Measurements from ENCODE around the gene MAK. TPM values are rescaled to one million over a fixed set of nuclear protein-coding genes. Genes with fewer than 3 reads are reported as not detected.
A peak's percentile ranks its signal among the peaks of the same experiment; 100 is the strongest.
"Not testable (repeated sequence)": the region's sequence is repeated elsewhere in the genome, so short reads cannot be mapped to it uniquely, and the experiment has no call there.

Gene MAK
- polyA plus RNA-seq, 1 donor, result 3.3 TPM

DNA sequence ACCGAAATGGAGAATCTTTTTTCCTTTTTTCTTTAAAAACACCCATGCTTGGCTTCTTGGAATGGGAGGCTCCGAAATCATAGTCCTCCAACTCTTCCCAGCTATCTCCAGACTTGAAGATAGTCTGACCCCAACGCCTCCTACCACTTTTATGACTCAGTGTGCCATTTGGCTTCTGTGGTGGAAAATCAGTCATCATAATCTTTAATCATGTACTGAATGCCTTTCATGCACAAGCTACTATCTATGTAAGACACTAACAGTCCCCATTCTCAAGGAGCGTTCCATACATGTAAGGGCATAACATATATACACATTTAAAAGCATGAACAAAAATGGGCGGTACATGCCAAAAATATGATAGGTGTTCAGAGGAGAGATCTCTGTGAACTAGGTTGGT lies 46.7 kb downstream of the MAK start:
- DNase-seq, result no peak

DNA sequence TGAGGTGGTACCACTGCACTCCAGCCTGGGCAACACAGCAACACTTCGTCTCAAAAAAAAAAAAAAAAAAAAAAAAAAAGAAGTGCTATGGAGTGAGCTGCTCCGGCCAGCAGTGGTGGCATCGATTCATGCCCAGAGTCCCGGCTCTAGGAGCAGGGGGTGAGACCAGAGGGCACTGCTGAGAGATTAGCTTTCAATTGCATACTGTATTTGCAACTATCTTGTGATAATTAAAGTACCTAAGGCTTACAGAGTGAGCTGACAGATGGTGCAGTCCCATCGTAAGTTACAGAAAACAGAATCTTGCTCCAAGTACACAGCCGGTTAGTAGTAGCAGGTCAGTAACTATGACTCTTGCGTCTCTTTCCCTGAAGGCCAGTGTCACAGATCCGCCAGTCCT lies 59.3 kb downstream of the MAK start:
- DNase-seq, result no peak

DNA sequence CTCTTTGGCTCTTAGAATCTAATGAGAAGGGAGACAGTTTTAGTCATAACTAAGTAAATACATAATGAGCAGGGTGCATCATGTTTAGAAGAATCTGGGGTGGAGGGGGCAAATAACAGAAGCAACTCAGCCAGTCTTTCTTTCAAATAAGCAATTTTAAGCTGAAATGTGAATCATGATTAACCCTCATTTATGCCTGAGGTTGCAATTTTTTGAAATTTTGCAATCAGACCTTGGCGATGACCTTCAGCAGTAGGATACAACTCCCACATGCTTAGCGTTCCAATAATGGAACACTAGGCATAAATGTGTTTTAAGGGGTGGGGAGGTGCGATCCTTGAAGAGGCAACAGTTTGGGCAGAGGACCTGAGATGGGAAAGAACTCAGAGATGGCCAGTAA lies 60.1 kb downstream of the MAK start:
- DNase-seq, result no peak

DNA sequence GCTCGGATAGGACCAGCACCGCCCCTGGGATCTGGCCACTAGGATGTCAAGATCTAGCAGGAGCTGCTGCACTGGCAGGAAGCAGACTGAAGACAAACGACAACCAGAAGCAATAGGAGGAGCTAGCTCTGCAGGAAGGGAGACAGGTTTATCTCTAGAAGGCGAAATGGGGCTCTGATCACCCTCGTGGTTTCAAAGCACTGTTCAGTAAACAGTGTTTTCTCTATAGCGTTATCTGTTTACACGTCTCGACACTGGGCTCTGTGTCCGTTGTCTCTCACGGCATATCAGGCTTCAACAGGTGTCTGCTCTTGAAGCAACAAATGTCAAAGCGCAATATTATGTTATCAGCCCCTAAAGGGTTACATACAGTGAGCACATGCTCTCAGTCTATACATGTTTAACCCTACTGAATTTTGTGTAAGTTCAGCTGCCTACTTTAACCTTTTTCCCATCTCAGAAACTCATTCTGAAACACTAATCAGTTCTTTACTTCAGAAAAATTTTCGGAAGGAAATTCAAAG lies 66.9 kb downstream of the MAK start:
- DNase-seq, result no peak

DNA sequence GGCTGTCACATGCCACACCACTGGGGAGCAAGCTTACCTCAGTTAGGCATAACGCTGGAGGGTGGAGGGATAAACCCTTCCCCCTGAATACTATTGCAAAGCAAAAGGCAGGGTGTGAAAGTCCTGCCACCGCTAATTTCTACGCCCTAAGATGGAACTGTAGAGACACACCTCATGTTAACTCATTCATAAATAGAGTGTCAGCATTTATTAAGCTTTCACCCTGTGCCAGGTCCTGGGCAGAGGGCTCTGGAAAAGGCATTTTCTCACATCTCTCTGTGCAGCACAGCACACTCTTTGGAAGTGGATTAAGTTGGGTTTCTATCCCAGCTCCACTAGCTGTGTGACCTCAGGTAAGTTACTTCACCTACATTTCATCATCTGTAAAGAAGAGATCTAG lies 68.9 kb downstream of the MAK start:
- no peak for DNase-seq

DNA sequence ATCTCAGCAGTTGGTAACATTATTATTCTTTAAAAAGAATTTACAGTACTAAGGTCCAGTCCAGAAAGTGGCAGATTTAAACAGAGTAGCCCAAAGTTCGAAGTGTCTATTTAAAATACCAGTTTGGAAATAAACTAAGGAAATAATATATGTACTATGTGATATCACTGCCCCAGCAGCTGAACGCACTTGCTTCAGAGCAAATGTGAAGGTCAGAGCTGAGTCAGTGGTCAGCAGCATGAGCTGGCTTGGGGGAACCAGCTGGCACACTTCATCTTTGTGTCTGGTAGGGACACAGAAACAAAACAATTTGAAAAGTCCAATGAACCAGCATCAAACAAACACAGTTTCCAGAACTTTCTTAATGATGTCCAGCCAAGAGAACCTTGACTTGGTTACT lies 75.3 kb downstream of the MAK start:
- DNase-seq, result no peak

DNA sequence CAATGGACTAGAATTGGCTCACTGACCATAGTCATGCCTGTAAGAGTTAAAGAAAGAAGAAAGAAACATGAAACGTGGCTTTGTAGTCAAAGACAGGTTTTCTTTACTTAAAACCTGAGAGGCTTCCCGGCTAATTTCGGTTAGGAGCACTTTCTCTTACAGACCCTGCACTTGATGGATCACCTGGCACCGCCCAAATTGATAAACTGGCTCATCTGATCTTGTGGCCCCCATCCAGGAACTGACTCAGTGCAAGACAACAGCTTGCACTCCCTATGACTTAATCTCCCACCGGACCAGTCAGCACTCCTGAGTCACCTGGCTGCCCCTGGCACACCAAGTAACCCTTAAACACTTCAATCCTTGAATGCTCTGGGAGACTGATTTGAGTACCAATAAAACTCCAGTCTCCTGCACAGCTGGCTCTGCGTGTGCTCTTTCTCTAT lies 78.4 kb downstream of the MAK start:
- no peak for DNase-seq

DNA sequence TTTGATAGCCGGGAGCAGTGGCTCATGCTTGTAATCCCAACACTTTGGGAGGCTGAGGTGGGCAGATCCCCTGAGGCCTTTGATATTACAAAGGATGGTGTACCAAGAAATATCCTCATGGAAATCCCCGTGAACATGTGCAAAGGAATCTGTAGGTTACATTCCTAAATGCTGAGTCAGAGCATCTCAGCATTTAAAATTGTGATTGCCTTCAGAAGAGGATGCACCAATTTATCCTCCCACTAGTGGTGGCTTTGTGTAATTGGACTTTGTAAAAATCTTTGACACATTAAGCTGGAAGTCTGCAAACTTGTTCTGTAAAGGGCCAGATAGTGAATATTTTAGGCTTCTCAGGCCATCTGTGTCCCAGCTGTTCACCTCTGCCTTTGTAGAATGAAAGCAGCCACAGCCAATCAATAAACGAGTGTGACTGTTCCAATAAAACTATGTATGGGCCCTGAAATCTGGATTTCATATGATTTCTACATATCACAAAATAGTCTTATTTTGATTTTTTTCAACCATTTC lies 79.0 kb downstream of the MAK start:
- DNase-seq, result no peak

DNA sequence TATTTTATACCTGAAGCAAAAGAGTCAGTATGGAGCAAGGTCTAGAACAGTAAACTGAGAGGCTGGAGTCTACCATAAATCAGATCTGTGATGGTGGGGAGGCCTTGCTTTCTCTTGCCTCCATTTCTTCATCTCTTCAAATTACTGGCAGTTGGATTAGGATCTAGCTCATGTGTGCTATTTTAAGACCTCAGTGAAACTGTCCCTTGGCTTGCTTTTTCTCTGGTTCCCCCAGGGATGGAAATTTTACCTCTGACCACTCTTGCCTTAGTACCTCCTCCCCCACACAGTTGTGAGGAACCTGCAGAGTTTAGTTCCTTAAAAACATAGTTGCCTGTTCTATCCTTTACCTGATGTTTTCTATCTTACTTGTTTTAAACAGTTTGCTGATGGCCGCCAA lies 82.3 kb downstream of the MAK start:
- no peak for DNase-seq

DNA sequence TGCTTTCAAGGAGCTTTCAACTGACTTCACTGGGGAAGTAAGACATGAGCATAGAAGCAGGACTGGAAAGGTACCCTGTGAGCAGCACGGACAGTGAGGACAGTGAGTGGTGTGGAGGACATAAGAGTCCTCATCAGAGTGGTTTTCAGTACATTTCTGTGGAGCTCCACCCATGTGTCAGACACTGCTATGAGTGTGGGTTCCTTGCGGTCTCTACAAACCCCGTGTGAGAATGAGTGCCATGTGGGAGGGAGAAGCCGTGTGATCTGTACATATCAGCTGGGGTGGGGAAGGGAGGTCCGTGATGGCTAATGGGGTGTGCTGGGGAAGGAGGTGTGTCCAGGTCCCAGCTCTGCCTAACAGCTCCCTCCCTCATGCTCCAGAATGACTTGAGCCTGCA lies 86.6 kb downstream of the MAK start:
- not testable (repeated sequence) for DNase-seq

DNA sequence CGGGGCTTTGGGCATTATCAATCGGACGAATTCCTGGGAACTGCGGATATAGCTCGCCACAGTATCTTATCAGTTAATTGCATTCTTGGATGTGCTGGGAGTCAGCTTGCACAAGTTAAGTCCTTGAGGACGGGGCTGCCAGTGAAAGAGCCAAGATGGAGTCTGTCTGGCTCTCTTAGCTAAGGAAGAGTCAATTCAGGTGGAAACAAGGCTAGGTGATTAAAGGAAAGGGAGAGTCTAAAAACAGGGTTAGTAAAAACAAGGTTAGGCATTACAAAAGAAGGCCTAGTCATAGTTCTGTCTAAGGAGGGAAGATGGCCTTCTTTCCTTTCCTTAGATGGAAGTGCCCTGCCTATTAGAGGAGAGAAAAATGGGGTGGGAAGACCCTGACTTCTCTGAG lies 87.8 kb downstream of the MAK start:
- not testable (repeated sequence) for DNase-seq

DNA sequence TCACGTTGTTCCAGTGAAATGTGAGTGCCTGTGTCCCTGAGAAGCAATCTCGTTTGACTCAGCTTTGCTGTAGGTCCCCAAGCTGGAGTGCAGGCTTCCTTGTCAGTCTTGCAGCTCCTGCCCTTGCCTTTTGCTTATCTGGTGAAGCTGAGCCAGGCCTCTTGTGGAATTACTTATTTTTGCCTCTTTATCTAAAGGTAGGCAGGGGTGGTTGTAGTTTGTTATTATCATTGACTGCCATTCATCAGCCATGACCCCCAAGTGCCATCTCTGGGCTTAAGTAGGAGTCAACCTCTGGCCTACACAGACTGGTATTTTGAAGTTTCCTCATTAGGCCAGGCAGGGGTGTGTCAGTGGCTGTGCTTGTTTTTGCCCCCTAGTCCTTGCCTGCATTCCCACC lies 88.6 kb downstream of the MAK start:
- no peak for DNase-seq

DNA sequence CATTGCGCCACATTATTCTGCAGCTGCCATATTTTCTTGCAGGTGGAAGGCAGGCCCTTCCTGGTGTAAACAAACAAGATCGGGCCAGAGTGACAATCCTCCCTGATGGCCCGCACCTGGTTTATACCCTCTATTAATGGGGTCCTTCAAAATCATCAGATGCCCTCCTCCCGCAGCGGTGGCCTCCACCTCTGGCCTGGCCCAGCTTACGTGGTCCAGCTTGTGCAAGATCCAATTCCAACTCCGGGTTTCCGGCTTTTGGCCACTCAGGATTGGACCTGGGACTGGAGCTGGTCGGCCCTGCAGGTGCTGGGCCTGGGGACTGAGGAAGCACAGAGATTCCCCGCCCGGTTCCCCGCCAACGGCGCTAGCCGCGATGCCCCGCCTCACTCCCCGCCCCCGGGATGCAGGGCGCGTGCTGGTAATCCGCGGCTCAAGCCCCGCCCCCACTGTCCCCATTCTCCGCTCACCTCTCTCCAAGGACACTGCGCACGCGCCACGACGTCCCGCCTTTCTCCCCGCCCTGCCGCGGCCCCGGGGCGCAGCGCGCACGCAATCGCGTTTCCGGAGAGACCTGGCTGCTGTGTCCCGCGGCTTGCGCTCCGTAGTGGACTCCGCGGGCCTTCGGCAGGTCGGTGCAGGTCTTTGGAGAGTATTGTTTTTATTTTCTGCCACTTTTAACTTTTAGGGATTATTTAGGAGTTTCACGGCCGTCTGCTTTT lies 90.9 kb downstream of the MAK start, which contains the start of gene TMEM14B:
Gene TMEM14B (plus strand): TSS at position 555 of the 722 bp plus-strand sequence. CDS start 1,441 bp downstream, outside the sequence.
- peak; percentile 97 for DNase-seq

DNA sequence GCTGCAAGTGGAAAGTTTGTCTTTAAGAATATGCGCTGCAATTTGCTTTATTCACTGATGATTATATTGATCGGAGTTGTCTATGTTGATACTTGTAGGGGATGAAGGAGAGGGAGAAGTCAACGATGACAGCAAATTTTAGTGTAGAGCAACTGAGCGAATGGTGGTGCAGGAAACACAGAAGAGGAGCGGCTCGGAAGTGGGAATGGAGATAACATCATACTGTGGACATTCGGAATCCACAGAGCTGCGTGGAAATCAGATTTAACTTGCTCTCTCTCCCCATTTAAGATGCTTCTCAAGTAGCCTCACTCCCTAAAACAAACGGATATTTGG lies 91.5 kb downstream of the MAK start:
- no peak for DNase-seq

DNA sequence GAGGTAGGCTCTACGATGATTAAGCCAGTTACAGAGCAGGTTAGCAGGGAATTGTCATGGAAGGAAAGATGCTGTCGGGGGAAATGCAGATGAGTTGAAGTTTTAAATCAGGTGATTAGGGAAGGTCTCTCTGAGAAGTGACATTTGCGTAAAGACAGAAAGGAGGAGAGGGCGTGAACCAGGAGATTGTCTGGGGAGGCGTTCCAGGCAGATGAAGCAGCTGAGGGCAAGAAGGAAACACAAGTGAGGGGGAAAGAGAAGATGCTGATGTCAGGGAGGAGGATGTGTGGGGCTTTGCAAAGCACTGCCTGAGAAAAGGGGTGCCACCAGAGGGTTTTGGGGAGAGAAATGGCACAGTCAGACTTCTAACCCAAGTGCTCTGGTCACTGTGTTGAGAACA lies 93.2 kb downstream of the MAK start:
- DNase-seq, result no peak

DNA sequence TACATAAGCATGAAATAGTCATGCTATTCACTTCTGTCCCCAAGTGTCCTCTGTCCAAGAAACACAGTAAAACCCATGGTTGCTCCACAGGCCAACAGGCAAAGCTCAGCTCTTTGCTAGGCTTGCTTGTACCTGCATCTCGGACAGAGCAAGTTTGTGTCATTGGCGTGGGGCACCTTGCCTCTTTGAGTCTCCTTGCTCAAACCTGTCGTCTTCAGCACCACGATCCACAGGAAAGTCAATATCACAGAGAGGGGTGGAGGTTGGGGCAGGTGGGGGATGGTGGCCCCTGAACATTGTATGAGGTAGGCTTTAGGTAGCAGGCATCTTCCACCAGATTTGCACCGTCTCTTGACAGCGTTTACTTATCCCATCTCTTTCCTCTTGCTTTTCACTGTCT lies 94.8 kb downstream of the MAK start:
- DNase-seq, result no peak

DNA sequence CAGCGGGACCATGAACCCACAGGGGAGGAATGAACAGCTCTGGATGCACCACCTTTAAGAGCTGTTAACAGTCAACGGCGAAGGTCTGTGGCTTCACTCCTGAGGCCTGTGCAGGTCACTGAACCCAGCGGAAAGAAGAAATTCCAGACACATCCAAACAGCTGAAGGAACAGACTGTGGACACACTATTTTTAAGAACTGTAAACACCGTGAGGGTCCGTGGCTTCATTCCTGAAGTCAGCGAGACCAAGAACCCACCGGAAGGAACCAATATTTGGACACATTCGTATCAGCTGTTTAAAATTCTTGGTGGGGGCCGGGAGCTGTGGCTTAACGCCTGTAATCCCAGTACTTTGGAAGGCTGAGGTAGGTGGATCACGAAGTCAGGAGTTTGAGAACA lies 96.1 kb downstream of the MAK start:
- no peak for DNase-seq

DNA sequence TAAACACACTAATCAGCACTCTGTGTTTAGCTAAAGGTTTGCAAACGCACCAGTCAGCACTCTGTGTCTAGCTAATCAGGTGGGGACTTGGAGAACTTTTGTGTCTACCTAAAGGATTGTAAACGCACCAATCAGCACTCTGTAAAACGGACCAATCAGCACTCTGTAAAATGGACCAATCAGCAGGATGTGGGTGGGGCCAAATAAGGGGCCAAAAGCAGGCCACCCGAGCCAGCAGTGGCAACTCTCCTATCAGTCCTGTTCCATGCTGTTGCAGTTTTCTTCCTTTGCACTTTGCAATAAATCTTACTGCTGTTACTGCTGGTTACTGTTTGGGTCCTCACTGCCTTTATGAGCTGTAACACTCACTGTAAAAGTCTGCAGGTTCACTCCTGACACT lies 96.7 kb downstream of the MAK start:
- not testable (repeated sequence) for DNase-seq

DNA sequence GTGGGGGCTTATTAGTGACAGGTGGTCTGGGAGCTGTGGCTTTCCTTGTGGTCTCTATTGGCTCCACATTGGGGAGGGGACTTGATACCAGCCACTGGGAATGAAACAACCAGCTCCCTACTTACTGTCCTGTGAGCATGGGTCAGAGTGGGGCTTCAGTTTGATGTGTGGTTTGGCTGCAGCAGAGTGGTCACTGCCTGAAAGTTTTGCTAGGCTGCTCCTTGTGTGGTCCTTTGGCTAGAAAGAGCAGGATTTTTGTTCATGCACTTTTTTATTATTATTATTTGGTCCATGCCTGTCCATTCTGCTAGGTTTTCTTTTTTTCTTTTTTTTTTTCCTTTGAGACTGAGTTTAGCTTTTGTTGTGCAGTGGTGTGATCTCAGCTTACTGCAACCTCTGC lies 98.3 kb downstream of the MAK start:
- DNase-seq, result no peak

DNA sequence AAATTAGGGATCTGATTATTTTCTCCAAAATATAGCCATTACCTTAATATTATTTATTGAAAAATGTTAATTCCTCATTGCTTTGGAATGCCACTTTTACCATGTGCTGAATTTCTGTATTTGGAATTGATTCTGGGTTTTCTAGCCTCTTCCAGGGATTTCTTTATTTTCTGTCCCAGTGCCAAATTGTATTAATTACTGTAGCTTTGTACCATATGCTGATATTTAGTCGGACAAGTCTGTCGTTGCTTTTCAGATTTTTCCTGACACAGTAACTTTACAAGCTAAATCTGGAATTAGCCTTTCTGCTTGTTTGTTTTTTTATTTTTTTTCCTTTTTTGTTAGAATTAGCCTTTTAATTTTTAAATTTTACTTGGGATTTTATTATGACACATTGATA lies 101.6 kb downstream of the MAK start:
- DNase-seq, result no peak

DNA sequence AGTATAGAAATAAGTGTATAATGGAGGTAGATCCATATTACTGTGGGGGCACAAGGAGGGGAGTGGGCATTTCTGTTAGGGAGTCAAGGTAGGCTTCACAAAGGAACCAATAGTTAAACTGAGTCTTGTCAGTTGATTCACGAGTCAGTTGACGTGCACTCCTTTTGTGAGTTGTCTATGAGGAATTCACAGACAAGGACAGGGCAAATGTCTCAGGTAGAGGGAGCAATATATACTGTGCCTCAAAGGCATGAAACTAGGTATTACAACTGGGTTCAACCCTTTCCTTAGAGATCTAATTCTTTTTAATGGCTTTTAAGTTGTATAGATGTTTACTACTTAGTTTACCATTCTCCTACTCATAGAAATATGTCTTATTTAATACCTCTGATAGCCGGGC lies 104.5 kb downstream of the MAK start:
- DNase-seq, result no peak

DNA sequence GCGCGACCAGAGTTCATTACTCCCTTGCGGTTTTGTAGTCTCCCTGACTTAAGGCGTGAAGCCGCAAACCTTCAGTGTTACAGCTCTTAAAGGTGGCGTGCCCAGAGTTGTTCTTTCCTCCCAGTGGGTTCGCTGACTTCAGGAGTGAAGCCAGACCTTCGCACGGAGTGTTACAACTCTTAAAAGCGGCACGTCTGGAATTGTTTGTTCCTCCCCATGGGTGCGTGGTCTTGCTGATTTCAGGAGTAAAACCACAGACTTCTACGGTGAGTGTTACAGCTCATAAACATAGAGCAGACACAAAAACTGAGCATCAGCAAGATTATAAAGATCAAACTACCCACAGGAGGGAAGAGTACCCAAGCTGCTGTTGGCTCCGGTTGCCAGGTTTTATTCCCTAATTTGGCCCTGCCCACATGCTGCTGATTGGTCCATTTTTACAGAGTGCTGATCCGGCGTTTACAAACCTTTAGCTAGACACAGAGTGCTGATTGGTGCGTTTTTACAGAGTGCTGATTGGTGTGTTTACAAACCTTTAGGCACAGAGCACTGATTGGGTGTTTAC lies 105.1 kb downstream of the MAK start:
- DNase-seq, result no peak

DNA sequence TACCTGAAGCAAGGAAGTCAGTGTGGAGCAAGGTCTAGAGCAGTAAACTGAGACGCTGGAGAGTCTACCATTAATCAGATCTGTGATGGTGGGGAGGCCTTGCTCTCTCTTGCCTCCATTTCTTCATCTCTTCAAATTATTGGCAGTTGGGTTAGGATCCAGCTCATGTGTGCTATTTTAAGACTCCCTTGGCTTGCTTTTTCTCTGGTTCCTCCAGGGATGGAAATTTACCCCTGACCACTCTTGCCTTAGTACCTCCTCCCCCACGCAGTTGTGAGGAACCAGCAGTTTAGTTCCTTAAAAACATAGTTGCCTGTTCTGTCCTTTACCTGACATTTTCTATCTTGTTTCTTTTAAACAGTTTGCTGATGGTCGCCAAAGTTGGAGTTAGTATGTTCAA lies 108.1 kb downstream of the MAK start:
- DNase-seq, result no peak

DNA sequence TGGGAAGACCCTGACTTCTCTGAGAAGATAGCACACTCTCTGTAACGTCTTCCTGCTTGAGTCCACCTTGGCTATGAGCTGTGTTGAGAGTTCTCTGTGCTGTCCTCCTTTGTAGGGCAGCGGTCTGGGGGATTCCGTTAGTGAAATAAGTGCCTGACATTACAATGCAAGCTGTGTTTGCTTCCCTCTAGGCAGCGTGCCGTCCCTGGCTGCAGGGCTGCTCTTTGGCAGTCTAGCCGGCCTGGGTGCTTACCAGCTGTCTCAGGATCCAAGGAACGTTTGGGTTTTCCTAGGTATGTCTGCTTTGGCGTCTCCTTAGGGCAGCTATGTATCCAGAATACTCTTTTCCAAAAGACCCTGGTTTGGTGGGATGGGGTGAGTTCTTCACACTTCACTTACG lies 112.6 kb downstream of the MAK start:
- no peak for DNase-seq
